Transverse colon (tissue), 4 donors: ENCODE results near the gene PIM2.
"Not testable (repeated sequence)": the region's sequence is repeated elsewhere in the genome, so short reads cannot be mapped to it uniquely, and the experiment has no call there.

Experiments
- EP300 ChIP-seq: sonication (generic); formaldehyde crosslinking; IDR thresholded peaks from one replicate; pipeline ENCODE4 v1.6.1; 2017; ENCODE audit warnings: antibody characterized with exemption, low read depth
- POLR2A ChIP-seq: fragments of 450-650 bp; IDR thresholded peaks from one replicate; pipeline ENCODE4 v1.6.1; 2016; ENCODE audit warnings: antibody characterized with exemption, mild to moderate bottlenecking, moderate library complexity
- POLR2AphosphoS5 ChIP-seq, 3 donors: sonication (generic); formaldehyde crosslinking; IDR thresholded peaks; one replicate each; pipeline ENCODE4 v1.6.1; 2016; ENCODE audit warnings: antibody characterized with exemption in 3 of 3
- TF ChIP-seq, protein P1 (sequence below), 5 experiments: fragments of 200-600 bp in 3 of 5; fragments of 450-650 bp in 2 of 5; sonication (generic) in 3 of 5; IDR thresholded peaks; 1 replicate in 2 of 5; 2 replicates in 3 of 5; pipeline ENCODE4 v1.5.1; 2016 to 2017; ENCODE audit warnings: antibody characterized with exemption in 5 of 5, inconsistent platforms in 3 of 5, mild to moderate bottlenecking in 2 of 5, moderate library complexity in 1 of 5

DNA sequence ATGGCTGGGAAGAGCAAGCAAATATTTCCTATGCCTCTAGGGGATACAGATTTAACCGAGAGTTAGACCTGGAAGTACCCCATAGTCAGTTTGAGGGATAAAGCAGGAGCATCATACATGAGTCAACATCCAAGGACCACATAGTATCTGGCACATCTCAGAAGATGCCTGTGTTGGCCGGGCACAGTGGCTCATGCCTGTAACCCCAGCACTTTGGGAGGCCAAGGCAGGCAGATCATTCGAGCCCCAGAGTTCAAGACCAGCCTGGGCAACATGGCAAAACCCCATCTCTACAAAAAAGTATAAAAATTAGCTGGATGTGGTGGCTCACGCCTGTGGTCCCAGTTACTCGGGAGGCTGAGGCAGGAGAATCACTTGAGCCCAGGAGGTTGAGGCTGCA lies 32.2 kb downstream of the PIM2 start:
- TF ChIP-seq, protein P1, sequence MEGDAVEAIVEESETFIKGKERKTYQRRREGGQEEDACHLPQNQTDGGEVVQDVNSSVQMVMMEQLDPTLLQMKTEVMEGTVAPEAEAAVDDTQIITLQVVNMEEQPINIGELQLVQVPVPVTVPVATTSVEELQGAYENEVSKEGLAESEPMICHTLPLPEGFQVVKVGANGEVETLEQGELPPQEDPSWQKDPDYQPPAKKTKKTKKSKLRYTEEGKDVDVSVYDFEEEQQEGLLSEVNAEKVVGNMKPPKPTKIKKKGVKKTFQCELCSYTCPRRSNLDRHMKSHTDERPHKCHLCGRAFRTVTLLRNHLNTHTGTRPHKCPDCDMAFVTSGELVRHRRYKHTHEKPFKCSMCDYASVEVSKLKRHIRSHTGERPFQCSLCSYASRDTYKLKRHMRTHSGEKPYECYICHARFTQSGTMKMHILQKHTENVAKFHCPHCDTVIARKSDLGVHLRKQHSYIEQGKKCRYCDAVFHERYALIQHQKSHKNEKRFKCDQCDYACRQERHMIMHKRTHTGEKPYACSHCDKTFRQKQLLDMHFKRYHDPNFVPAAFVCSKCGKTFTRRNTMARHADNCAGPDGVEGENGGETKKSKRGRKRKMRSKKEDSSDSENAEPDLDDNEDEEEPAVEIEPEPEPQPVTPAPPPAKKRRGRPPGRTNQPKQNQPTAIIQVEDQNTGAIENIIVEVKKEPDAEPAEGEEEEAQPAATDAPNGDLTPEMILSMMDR (IDR thresholded peaks at IDR 0.05): not testable (repeated sequence)
- TF ChIP-seq POLR2A; POLR2AphosphoS5 (IDR thresholded peaks at IDR 0.05); EP300: not testable (repeated sequence)
